Esophagus squamous epithelium (tissue), 4 donors: Measurements from ENCODE around the gene TBC1D23.
"Not testable (repeated sequence)": the region's sequence is repeated elsewhere in the genome, so short reads cannot be mapped to it uniquely, and the experiment has no call there.

ENCODE experiments used
- POLR2A ChIP-seq, 4 donors: fragments of 450-650 bp; IDR thresholded peaks; one replicate each; pipeline ENCODE4 v1.6.1; 2017; ENCODE audit warnings: antibody characterized with exemption in 4 of 4, mild to moderate bottlenecking in 4 of 4, moderate library complexity in 3 of 4
- TF ChIP-seq, protein P1 (sequence below), 6 experiments: fragments of 450-650 bp in 4 of 6; fragments of 200-600 bp in 2 of 6; sonication (generic) in 2 of 6; IDR thresholded peaks; one replicate each; pipeline ENCODE4 v1.5.1; 2016 to 2019; ENCODE audit warnings: antibody characterized with exemption in 6 of 6, mild to moderate bottlenecking in 4 of 6, moderate library complexity in 4 of 6

DNA sequence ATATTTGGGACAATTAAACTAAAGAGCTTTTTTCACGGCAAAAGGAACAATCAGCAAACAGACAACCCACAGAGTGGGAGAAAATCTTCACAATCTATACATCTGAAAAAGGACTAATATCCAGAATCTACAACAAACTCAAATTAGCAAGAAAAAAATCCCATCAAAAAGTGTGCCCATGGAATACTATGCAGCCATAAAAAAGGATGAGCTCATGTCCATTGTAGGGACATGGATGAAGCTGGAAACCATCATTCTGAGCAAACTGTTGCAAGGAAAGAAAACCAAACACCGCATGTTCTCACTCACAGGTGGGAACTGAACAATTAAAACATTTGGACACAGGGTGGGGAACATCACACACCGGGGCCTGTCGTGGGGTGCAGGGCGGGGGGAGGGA is 66.6 kb downstream of the TBC1D23 start:
- TF ChIP-seq POLR2A (IDR thresholded peaks at IDR 0.05), result not testable (repeated sequence)
- TF ChIP-seq, protein P1, sequence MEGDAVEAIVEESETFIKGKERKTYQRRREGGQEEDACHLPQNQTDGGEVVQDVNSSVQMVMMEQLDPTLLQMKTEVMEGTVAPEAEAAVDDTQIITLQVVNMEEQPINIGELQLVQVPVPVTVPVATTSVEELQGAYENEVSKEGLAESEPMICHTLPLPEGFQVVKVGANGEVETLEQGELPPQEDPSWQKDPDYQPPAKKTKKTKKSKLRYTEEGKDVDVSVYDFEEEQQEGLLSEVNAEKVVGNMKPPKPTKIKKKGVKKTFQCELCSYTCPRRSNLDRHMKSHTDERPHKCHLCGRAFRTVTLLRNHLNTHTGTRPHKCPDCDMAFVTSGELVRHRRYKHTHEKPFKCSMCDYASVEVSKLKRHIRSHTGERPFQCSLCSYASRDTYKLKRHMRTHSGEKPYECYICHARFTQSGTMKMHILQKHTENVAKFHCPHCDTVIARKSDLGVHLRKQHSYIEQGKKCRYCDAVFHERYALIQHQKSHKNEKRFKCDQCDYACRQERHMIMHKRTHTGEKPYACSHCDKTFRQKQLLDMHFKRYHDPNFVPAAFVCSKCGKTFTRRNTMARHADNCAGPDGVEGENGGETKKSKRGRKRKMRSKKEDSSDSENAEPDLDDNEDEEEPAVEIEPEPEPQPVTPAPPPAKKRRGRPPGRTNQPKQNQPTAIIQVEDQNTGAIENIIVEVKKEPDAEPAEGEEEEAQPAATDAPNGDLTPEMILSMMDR (IDR thresholded peaks at IDR 0.05), result not testable (repeated sequence)
